Activated CD4-positive, alpha-beta T cell treated with anti-CD3 and anti-CD28 coated beads, Interleukin-2, amount 50 U/mL, for 4 hours (primary cell): ENCODE data around the gene TMEM256.

Source experiments
- DNase-seq, 2 experiments: peaks; one replicate each; pipeline ENCODE4 v3.0.0-alpha.2; 2020

Gene TMEM256

GRCh38 chr17:7403977-7404736 is at the start of gene TMEM256:
TSS of gene TMEM256 (minus strand) at chr17:7404097. CDS start at chr17:7404084, 13 bp downstream.
- DNase-seq: peak; percentile 96 to 97

- DNase-seq: no peak
Measured at GRCh38 chr17:7448461-7448860, 44.6 kb upstream of the TMEM256 start.

- DNase-seq: no peak
Measured at GRCh38 chr17:7445619-7445968, 41.7 kb upstream of the TMEM256 start.

- no peak for DNase-seq
Measured at GRCh38 chr17:7444682-7445618, 41.1 kb upstream of the TMEM256 start, which contains the start of gene CHRNB1. TSS of gene CHRNB1 (plus strand) at chr17:7445061. CDS start at chr17:7445128, 67 bp downstream.

- DNase-seq: no peak
Measured at GRCh38 chr17:7443499-7444485, 39.9 kb upstream of the TMEM256 start.

- DNase-seq: no peak
Measured at GRCh38 chr17:7442142-7442541, 38.2 kb upstream of the TMEM256 start.

GRCh38 chr17:7441266-7441665 is 37.4 kb upstream of the TMEM256 start:
- DNase-seq: no peak

GRCh38 chr17:7440834-7441195 is 36.9 kb upstream of the TMEM256 start:
- DNase-seq: no peak

GRCh38 chr17:7440113-7440833 is 36.4 kb upstream of the TMEM256 start:
- no peak for DNase-seq

- no peak for DNase-seq
Measured at GRCh38 chr17:7439462-7440112, 35.7 kb upstream of the TMEM256 start, which contains the start of gene FGF11. TSS of gene FGF11 (plus strand) at chr17:7439512. CDS start at chr17:7439621, 109 bp downstream.

GRCh38 chr17:7438656-7439460 is 35.0 kb upstream of the TMEM256 start:
- DNase-seq: no peak

- peak; percentile 51 to 60 for DNase-seq
Measured at GRCh38 chr17:7437950-7438614, 34.2 kb upstream of the TMEM256 start.

- no peak for DNase-seq
Measured at GRCh38 chr17:7437369-7437863, 33.5 kb upstream of the TMEM256 start.

- DNase-seq: peak; percentile 69 to 74
Measured at GRCh38 chr17:7436556-7437368, 32.9 kb upstream of the TMEM256 start.

GRCh38 chr17:7435676-7436555 is 32.0 kb upstream of the TMEM256 start:
- DNase-seq: peak; percentile 49 to 53

GRCh38 chr17:7432296-7432695 is 28.4 kb upstream of the TMEM256 start:
- no peak for DNase-seq

- DNase-seq: no peak
Measured at GRCh38 chr17:7431231-7431630, 27.3 kb upstream of the TMEM256 start.

- no peak for DNase-seq
Measured at GRCh38 chr17:7429722-7430121, 25.8 kb upstream of the TMEM256 start.
